Nephron progenitor cell (in vitro differentiated cells): ENCODE data around the gene NBAS.

Experiments used
- DNase-seq: peaks from one replicate; pipeline ENCODE4 v3.0.0; 2021
- H3K27ac Mint-ChIP-seq: 2 replicates; pipeline ENCODE4 v1.8.0; 2021; ENCODE audit warnings: mild to moderate bottlenecking, moderate library complexity, mixed read lengths
- H3K27me3 Mint-ChIP-seq: 2 replicates; pipeline ENCODE4 v1.8.0; 2021; ENCODE audit warnings: mild to moderate bottlenecking, low read depth, mixed read lengths; ENCODE audit not compliant: poor library complexity
- H3K36me3 Mint-ChIP-seq: 2 replicates; pipeline ENCODE4 v1.8.0; 2021; ENCODE audit warnings: low read depth, mixed read lengths
- H3K4me1 Mint-ChIP-seq: 2 replicates; pipeline ENCODE4 v1.8.0; 2021; ENCODE audit warnings: mixed read lengths
- H3K4me3 Mint-ChIP-seq: 2 replicates; pipeline ENCODE4 v1.8.0; 2021; ENCODE audit warnings: mild to moderate bottlenecking, moderate library complexity, mixed read lengths
- H3K9me3 Mint-ChIP-seq: 2 replicates; pipeline ENCODE4 v1.8.0; 2021; ENCODE audit warnings: mild to moderate bottlenecking, moderate library complexity, mixed read lengths
- TF ChIP-seq, protein P1 (sequence below): fragments of 200-600 bp; sonication (generic); IDR thresholded peaks from 2 replicates; pipeline ENCODE4 v1.5.0; 2021; ENCODE audit warnings: antibody characterized with exemption

Gene NBAS

DNA sequence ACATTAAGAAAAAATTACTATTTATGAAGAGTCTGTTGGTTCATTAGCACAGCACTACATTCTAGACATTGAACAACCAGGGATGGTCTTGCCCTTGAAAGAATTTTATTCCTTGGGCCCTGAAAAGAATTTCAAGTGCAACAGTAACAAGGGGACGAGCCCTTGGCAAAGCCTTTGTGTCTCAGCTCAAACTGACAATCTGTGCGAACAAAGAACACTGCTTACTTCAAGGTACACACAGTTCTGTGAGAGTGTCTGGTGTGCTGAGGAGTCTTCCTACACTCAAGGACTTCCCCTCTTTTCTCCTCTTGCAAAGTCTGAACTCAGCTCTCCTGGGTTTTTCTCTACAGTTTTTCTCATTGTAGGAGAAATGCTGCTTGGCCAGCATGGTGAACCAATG is 373.4 kb downstream of the NBAS start:
- H3K36me3 Mint-ChIP-seq: peaks cover 61% of the 10 kb centered on the region
- peaks cover 14% of the 10 kb centered on the region for H3K4me1 Mint-ChIP-seq
- peaks cover 3% of the 10 kb centered on the region for H3K27me3 Mint-ChIP-seq
- TF ChIP-seq, protein P1, sequence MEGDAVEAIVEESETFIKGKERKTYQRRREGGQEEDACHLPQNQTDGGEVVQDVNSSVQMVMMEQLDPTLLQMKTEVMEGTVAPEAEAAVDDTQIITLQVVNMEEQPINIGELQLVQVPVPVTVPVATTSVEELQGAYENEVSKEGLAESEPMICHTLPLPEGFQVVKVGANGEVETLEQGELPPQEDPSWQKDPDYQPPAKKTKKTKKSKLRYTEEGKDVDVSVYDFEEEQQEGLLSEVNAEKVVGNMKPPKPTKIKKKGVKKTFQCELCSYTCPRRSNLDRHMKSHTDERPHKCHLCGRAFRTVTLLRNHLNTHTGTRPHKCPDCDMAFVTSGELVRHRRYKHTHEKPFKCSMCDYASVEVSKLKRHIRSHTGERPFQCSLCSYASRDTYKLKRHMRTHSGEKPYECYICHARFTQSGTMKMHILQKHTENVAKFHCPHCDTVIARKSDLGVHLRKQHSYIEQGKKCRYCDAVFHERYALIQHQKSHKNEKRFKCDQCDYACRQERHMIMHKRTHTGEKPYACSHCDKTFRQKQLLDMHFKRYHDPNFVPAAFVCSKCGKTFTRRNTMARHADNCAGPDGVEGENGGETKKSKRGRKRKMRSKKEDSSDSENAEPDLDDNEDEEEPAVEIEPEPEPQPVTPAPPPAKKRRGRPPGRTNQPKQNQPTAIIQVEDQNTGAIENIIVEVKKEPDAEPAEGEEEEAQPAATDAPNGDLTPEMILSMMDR: no peak
- DNase-seq: no peak
- no peak overlapping the region for H3K4me3 Mint-ChIP-seq
- no peak overlapping the region for H3K27ac Mint-ChIP-seq
- no peaks in the 10 kb centered on the region for H3K9me3 Mint-ChIP-seq

DNA sequence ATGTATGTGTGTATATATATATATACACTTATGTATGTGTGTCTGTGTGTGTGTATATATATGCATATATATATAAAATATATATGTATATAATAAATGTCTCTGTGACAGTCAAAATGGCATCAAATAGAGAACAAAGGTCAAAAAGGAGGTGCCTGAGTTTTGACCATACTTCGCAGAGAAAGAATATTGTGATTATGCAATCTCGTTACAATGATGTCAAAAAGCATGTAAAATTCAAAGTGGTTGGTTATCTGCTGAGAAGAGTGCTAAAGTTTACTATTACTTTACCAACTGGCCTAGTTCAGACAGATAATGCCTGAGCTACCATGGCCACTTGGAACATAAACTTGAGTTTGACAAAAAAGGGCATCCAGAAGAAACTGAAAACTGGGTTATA is 375.0 kb downstream of the NBAS start:
- peaks cover 70% of the 10 kb centered on the region for H3K36me3 Mint-ChIP-seq
- H3K27ac Mint-ChIP-seq: no peak overlapping the region
- H3K4me1 Mint-ChIP-seq: peaks cover 18% of the 10 kb centered on the region
- H3K27me3 Mint-ChIP-seq: peaks cover 8% of the 10 kb centered on the region
- no peak overlapping the region for H3K4me3 Mint-ChIP-seq
- H3K9me3 Mint-ChIP-seq: no peaks in the 10 kb centered on the region
- TF ChIP-seq, protein P1: no peak
- no peak for DNase-seq

DNA sequence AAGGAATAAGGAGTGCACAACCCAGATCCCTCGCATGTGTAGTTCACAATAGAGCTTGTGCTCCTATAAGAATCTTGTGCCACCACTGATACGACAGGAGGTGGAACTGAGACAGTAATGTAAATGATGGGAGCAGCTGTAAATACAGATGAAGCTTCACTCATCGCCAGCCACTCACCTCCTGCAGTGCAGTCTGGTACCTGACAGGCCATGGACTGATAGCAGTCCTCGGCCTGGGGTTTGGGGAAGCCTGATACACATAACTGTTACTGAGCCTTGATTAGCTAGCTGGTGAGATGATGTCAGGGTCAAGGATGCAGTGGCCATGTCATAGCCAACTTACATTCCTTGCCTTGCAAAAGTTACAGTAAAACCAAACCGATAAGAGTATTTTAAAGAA is 376.6 kb downstream of the NBAS start:
- DNase-seq: no peak
- H3K4me3 Mint-ChIP-seq: no peak overlapping the region
- TF ChIP-seq, protein P1: no peak
- H3K4me1 Mint-ChIP-seq: peaks cover 27% of the 10 kb centered on the region
- H3K9me3 Mint-ChIP-seq: no peaks in the 10 kb centered on the region
- peaks cover 10% of the 10 kb centered on the region for H3K27me3 Mint-ChIP-seq
- H3K36me3 Mint-ChIP-seq: peaks cover 67% of the 10 kb centered on the region
- no peak overlapping the region for H3K27ac Mint-ChIP-seq

DNA sequence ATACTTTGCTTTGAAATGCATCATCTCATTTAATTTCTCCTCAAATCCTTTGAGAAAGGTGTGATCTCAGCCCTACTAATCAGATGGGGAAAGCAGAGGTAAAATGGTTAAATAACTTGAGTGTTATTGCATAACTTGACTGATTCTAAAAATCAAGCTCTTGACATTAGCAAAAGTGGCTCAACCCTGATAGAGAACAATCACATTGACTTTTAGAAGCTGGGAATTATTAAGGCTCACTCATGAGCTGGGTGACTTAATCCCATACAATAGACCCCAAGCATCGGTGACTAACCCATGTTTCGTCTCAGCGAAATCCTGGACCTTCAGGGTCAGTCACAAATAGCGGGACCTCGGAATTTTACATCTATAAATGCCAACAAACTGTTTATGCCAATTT is 378.9 kb downstream of the NBAS start:
- H3K36me3 Mint-ChIP-seq: peaks cover 72% of the 10 kb centered on the region
- H3K27ac Mint-ChIP-seq: no peak overlapping the region
- TF ChIP-seq, protein P1: no peak
- peaks cover 6% of the 10 kb centered on the region for H3K27me3 Mint-ChIP-seq
- H3K4me1 Mint-ChIP-seq: peaks cover 39% of the 10 kb centered on the region
- H3K9me3 Mint-ChIP-seq: no peaks in the 10 kb centered on the region
- no peak overlapping the region for H3K4me3 Mint-ChIP-seq
- no peak for DNase-seq

DNA sequence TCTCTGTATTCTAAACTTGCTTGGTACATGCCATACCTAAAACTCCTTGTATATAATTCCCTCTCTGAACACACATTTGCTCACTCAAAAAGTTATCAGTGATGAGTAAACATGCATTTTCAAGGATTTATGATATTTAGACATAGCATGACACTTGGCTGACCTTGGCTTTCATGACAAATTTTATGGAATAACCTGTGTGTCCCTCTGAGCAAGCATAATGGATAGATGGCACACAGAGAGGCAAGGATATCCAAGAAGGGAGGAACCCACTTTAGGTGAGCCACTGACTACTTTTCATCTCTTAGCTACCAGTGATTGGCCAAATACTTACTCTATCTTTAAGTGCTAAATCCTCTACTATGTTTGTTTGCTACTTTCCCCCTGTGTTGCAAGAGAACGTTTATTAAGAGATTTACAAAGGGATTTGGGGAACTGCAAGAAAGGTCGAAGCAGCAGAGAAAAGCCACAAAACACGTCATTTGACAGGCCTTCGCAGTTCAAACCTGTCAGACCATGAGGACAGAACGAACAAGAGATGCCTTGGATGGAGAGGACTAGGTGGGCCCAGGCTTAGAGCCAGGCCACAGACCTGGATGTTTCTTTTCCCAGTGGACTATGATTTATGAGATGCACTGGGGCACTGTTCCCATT is 379.9 kb downstream of the NBAS start:
- Mint-ChIP-seq H3K27ac (no peak overlapping the region), H3K36me3 (peaks cover 72% of the 10 kb centered on the region), H3K4me3 (no peak overlapping the region), H3K4me1 (peaks cover 44% of the 10 kb centered on the region), H3K9me3 (no peaks in the 10 kb centered on the region), H3K27me3 (peaks cover 6% of the 10 kb centered on the region)
- DNase-seq: no peak
- TF ChIP-seq, protein P1: no peak

DNA sequence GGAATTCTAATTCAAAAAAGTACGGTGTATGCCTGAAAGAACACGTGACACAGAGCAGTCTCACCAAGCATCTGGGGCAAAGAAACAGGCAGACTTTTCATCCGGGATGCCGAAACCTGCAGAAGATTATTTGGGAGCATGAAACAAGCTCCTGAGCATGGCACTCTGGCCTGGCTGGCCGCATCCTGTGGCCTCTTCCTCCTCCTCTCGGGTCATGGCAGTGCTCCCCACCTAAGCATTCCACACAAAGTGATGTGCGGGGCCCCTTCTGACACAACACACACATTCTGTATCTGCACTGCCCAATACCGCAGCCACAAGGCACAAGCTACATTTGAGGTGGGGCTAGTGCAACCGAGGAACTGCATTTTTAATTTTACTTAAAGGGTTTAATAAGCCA is 380.8 kb downstream of the NBAS start:
- H3K4me3 Mint-ChIP-seq: no peak overlapping the region
- TF ChIP-seq, protein P1: no peak
- no peak overlapping the region for H3K27ac Mint-ChIP-seq
- H3K4me1 Mint-ChIP-seq: peaks cover 41% of the 10 kb centered on the region
- no peaks in the 10 kb centered on the region for H3K9me3 Mint-ChIP-seq
- peaks cover 76% of the 10 kb centered on the region for H3K36me3 Mint-ChIP-seq
- DNase-seq: no peak
- peaks cover 6% of the 10 kb centered on the region for H3K27me3 Mint-ChIP-seq
